ENCODE measurements around the gene FASN.
A peak's percentile ranks its signal among the peaks of the same experiment; 100 is the strongest.
"Not testable (repeated sequence)": the region's sequence is repeated elsewhere in the genome, so short reads cannot be mapped to it uniquely, and the experiment has no call there.

The FASN gene

DNA sequence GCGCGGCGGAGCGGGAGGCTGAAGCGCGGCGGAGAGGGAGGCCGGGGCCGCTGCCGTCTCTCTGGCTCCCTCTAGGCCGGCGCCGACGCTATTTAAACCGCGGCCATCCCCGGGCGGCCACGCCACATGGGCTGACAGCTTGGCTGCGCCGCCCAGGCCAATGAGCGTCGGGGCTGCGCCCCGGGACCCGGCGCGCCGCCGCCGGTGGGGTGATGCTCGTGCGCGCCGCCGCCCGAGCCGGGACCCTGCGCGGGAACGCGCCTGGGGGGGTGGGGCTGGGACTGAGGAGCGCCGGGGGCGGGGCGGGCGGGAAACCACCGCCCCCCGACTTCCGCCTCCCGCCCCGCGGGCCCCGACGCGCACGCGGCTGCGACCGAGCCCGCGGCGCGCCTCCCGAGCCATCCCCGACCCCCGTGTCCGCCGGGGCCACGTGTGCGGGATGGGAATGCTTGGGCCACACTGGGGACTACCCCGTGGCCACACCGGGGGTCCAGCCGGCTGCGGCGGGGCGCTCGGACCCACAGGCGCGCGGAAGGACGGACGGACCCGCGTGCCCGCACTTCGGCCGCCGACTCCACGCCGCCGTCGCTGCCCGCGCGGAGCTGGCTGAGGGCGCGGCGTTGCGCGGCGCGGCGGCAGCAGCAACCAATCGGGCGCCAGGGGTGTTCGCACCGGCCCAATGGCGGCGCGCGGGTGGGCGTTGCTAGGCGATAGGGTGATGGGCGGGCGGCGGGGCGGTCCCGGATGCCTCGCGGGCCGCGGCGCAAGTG lies at the start of gene FASN:
Gene FASN (minus strand): TSS at position 68 of the 770 bp plus-strand sequence. CDS start 1,791 bp downstream, outside the sequence.
- peak; percentile 94 to 95 for DNase-seq

DNA sequence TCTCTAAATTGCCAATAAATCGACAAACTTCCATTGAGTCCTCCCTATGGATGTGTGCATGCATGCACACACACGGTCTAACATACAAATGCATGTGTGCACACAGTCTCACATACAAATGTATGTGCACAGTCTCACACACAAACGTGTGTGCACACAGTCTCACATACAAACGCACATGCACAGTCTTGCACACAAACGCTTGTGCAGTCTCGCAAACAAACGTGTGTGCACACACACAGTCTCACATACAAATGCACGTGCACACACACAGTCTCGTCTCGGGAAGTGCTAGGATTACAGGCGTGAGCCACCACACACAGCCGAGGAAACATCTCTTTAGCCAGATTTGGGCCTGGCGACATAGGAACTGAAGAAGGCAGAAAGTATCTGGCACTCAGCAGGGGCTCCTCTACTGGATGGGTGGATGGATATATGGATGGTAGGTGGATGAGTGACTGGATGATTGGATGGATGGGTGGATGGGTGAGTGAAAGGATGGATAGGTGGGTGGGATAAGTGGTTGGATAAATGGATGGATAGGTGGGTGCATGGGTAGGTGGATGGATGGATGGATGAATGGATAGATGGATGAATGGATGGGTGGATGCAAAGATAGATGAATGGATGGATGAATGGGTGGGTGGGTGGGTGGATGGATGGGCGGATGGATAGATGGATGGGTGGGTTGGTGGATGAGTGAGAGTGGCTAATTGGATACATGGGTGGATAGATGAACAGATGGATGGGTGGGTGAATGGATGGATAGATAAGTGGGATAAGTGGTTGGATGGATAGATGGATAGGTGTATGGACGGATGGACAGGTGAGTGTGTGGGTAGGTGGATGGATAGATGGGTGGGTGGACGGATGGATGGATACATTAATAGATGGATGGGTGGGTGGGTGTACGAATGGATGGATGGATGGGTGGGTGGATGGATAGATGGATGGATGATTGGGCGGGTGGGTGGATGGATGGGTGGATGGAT lies 48.9 kb upstream of the FASN start:
- DNase-seq: no peak

DNA sequence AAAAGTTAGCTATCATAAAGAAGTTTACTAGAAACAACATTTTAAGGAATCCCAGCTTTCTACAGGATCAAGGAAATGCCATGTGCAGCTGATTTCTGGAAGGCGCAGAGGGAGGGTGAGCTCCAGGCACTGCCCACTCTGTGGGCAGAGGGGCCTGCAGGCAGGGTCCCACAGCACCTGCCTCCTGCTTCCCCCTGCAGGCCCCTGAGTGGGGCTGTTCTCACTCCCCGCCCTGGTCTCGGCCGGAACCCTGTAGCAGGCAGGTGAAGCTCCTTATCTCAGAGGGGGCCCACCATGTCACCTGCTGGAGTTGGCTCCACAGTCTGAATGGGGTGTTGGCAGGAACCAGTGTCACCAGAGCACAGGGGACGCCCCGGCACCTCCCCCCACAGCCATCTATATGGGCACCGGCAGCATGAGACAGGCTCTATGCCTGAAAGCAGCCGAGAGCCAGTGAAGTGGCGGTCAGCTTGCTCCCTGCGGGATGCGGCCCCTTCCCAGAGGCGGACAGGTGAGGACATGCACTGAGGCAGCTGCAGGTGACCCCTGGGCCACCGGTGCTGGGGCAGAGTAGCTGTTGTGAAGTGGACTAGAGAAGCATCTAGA lies 47.6 kb upstream of the FASN start:
- no peak for DNase-seq

DNA sequence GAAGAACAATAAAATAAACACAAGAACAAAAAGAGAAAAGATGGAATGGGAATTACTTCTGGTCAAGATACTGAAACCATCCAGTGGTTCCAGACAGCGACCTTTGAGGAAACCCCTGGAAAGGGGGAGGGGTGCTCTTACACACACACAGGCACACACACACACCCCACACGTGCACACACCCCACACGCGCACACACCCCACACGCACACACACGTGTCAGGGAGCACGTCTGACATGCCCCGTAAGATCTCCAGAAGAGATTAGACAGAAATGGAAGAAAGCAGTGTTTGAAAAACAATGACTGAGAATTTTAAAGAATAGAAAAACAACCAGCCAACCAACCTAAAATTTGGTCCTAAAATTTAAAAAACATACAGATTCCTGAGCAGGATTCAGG lies 45.3 kb upstream of the FASN start:
- no peak for DNase-seq

DNA sequence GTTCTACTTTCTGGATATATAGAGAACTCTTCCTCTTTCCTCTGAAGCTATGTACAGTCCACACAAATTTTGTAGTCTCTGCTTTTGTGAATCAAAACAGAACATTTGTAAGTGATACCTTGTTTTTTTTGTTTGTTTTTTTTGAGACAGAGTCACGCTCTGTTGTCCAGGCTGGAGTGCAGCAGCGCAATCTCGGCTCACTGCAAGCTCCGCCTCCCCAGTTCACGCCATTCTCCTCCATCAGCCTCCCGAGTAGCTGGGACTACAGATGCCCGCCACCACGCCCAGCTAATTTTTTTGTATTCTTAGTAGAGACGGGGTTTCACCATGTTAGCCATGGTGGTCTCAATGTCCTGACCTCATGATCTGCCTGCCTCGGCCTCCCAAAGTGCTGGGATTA lies 41.9 kb upstream of the FASN start:
- DNase-seq: not testable (repeated sequence)

DNA sequence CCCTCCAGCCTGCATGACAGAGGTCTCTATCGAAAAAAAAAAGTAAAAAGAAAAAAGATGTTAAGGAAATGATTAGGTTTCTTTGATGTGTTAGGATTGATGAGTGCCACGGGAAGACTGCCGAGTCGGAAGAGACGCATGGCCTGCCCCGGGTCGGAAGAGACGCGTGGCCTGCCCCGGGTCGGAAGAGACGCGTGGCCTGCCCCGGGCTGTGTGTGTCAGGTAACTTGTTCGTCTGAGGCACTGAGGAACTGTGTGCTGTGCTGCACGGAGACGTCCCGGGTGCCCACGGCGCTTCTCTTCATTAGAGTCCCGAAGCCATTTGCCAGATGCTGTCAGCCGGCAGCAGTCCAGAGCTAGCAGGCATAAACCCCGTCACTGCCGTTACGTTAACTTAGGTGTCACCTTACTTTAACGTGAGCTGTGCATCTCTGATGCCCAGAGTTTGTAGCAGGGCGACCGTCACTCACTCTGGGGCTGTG lies 40.5 kb upstream of the FASN start:
- no peak for DNase-seq

DNA sequence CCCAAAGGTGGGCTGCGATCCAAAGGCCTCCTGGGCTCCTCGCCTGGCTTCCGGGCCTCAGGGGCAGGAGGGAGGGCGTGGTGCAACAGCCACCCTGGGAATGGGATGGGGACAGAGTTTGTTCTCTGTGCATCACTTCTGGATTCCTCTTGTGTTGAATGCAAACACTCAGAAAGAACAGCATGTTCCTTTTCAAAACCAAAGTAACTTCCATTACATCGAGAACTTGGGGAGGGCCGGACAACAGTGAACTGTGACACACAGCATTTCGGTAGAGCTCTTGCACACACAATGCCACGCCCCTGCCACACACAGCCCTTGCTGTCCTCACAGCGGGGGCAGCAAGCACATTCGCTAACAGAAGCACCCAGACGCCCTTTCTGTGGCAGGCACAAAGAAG lies 36.1 kb upstream of the FASN start:
- no peak for DNase-seq

DNA sequence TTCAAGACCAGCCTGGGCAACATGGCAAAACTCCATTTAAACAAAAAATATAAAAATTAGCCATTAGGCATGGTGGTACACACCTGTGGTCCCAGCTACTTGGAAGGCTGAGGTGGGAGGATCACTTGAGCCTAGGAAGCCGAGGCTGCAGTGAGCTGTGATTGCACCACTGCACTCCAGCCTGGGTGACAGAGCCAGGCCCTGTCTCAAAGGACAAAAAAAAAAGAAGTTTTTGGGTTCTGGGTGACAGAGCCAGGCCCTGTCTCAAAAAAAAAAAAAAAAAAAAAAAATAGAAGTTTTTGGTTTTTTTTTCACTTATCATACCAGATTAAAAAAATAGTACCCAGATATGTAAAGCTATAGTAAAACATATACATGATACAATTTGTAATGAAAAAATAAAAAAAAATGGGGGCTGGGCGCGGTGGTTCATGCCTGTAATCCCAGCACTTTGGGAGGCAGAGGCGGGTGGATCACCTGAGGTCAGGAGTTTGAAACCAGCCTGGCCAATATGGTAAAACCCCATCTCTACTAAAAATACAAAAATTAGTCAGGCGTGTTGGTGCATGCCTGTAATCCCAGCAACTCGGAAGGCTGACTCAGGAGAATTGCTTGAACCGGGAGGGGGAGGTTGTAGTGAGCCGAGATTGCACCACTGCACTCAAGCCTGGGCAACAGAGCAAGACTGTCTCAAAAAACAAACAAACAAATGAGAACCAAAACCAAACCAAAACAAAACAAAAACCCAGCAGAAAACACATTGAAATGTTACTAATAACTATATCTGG lies 35.3 kb upstream of the FASN start:
- not testable (repeated sequence) for DNase-seq

DNA sequence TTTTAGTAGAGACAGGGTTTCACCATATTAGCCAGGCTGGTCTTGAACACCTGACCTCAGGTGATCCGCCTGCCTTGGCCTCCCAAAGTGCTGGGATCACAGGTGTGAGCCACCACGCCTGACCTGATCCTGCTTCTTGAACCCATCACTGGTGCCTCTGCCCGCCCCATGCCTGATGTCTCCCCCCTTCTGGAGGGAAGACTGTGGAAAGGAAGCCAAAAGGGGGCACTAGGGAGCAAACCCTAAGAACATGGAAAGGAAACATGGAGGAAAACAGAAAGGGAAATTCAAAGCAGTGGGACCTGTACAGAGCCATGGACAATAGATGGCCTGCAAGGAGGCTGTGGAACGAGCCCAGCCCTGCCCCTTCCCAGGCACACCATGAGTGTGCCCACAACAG lies 31.1 kb upstream of the FASN start:
- no peak for DNase-seq

DNA sequence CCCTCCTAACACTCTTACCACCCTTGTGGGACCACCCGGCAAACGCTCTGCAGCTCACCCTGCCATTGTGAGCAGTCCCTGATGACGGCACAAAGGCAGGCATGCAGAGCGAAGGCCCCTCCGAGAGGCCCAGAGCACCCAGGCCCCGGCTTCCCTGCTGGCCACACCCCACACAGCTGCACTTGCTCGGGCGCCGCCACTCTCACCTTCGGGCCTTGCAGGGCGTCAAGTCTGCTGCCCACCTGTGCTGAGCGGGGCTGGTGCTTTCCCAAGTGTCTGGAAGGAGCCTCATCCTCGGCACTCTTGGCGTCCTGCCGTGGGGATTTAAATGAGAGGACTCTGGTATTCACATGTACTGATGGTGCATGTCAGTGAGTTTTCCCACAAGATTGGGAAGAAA lies 30.3 kb upstream of the FASN start:
- DNase-seq: no peak

DNA sequence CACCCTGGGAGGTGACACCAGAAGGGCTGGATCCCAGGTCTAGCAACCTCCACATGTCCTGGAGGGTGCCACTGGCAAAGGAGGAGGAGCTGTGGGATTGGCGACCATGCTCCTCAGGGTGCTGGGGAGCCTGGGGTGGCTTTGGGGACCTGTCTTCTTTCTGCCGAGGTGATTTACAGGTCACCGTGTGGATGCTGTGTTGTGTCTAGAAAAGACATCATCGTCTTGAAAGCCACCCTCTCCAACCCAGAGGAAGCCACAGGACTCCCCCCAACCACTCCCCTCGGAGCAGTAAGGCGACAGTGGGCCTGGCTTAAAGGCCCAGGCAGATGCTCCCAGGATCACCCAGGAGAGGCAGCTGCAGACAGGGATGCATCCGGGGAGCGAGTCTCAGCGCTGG lies 29.7 kb upstream of the FASN start:
- DNase-seq: no peak

DNA sequence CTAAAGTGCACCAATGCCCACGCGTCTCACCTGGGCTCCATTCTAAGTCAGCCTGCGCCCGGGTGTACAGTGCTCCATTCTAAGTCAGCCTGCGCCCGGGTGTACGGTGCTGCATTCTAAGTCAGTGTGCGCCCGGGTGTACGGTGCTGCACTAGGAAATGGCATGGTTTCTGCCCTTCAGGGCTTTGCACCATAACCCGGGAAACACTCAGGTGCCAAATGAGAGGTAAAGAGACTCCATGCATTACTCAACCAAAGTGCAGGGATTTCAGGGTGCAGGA lies 29.2 kb upstream of the FASN start:
- no peak for DNase-seq

DNA sequence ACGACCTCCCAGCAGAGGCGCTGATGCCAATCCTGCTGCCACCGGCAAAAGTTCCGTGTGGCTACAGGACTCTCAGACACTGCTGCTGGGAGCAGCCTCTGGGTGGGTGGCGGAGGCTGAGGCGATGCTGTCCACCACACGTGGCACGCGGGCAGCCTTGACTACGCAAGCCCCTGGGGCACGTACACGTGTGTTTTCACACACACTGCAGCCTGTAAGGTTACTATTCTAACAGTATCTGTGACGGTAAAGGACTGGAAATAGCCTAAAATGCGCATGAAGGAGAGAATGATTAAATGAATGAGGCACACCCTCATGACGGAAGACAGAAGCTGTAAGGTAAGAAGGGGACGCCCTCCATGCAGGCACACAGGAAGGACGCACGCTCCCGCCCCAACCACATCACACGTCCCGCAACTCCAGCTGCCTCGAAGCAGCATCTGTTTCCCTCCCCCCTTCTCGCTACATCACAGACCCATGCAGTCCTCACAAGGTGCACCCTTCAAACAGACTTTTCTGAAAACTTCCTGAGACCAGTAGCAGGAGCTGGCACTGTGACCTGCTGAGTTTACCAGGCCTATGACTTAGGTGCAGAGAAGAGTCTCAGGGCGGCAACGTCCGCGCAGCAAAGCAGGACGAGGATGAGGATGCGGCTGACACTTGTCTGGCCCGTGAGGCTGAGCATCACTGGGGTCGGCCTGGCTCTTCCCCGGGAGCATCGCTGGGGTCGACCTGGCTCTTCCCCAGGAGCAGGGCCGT lies 28.7 kb upstream of the FASN start:
- DNase-seq: no peak

DNA sequence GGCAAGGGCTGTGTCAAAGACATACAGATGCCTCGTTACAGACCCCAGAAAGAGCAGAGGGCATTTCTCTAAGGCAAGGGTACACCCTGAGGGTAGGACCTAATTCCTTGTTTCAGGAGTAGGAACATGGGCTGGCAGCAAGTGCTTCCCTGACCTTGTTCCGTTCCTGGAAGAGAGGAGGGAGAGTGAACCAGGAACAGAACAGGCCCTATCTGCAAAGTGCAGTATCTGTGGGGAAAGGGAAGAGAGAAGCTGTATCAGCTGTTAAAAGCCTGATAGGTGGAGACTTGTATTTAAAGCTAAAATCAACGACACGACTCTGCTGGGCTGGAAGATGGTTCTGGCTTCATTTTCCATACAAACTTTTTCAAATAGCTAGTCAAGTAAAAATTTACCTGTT lies 26.1 kb upstream of the FASN start:
- no peak for DNase-seq

DNA sequence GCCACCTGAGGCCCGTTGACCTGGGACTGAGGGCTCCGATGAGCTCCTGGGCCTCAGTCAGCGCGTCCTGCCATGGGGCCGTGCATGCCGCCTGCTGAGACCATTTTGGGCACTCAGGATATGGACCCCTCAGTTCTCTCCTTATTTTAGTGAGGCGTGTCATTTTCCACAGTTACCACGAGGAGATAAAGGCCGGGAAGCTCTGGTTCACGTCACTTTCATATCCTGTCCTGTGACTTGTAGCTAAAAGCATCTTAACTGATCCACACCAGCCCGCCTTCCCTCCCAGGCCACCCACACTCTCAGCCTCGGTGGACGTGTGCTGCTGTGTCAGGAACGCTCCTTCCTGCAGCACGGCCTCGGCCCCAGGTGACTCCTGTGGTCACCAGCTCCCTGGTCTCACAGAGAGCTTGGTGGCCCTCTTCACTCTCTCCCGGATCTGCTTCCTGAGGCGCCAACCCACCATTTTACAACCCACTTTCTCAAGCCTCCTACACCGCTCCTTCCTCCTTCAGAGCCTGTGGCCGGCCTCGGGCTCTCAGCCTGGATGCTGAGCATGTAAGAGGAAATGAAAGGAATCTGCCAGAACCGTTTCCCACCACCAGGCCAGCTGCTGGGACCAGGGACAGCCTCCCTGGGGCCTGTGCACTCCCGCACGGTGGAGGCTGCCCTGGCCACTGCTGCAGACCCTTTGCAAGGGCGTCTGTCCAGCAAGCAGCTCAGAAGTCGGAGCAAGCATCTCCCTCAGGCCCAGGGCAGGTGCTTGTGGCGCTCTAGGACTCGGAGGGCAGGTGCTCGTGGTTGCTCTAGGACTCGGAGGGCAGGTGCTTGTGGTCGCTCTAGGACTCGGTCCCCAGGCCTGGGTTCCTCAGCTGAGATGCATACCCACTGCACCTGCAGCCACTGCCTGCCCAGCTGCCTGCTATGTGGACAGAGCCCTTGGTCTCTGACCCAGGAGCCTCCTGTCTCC lies 23.9 kb upstream of the FASN start:
- peak; percentile 92 to 98 for DNase-seq

DNA sequence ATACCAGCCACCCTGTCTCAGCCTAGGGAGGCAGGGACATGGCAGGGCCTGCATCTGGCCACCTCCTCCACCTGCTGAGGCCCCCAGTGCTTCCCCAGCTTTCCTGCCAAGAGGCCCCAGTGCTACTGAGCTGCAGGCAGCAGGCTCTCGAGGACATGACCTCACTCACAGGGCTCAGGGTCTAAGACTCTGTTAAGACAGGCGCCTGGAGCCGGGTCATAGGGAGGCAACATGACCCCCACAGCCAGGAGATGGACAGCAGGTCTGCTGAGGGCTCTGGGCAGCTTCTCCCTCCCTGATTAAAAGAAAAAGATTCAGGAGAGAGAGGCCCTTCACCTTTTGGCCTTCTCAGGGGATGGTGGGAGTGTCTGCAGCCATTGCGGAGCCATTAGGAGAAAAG lies 23.2 kb upstream of the FASN start:
- DNase-seq: no peak

DNA sequence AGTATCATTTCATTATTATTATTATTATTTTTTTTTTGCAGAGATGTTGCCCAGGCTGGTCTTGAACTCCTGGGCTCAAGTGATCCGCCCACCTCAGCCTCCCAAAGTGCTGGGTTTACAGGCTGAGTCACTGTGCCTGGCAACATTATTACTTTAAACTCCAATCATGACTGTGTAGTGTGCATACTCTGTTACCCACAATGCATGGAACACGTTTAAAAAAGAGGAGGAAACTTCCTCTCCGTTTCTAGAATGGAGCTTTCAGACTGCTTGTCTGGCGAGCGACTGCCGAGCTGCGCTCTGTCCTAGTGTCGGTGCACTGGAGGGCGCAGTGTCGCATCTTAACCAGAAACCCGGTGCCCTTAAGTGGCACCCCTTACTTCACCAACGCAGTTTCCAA lies 22.1 kb upstream of the FASN start:
- no peak for DNase-seq

DNA sequence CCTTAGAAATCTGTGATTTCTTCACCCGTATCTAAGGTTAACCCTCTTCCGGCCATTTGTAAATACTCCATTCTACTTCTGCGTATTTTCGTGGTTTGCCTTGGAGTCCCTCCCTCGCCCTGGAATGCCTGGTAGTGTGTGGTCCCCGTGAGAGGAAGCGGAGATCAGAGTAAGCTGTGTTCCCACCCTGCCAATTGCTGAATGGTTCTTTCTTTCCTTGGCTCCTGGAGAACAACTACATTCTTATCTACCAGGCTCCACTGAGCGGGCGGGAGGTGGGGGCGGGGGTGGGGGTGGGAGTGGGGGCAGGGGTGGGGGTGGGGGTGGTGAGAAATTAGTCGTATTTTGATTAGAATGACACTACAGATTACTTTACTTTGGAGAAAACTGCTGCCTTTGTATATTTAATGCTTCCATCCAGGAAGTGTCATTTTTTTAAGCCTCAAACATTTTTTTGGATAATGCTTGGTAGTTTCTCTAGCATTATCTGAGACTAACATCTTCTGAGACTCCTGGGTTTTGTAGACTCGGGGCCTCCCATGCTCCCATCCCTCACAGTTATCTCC lies 20.9 kb upstream of the FASN start:
- no peak for DNase-seq

DNA sequence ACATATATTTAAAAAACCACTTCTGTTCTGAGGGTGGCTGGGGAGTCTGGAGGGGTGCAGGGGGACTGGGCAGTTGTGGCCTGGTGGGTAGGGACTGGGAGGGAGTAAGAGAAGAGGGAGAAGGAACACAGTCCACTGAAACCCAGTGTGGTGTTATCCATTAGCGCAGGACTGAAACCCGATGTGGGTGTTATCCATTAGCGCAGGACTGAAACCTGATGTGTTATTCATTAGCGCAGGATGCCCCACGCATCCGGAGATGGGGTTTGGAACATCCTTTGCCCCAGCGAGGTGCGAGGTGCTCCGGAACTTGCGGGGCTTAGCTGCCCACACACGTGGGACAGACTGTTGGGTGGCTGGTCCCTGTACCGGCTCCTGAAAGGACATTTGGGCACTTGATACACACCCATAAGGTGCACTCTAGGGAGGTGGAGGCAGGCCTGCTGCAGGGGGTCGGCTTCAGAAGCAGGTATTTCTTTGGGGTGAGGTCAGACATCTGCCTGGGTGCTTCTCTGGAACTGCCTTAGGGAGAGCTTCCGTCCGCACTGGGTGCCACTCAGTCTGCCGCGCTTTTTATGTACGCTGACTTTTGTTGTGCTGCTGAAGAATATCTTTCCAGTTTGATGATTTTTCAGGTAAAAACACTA lies 20.3 kb upstream of the FASN start:
- no peak for DNase-seq

Measured in SHP77 (cell line).